ENCODE results near the gene LBHD1.

GRCh38 chr11:62646825-62647608 is 25.1 kb downstream of the LBHD1 start:
- TF ChIP-seq CTCF (IDR thresholded peaks at IDR 0.05) (no peak), EP300 (IDR thresholded peaks at IDR 0.05; ENCODE audit: low read depth) (no peak), POLR2A (IDR thresholded peaks at IDR 0.05) (no peak)

All from transverse colon (tissue), 3 donors.